Trophoblast cell (in vitro differentiated cells and primary cell): ENCODE data around the gene CCL18.

Experiments
- DNase-seq, 2 donors: peaks; one replicate each; pipeline ENCODE4 v3.0.0-alpha.2; 2016
- H2AFZ ChIP-seq: 2 replicates; pipeline ENCODE4 v1.6.1; 2013; ENCODE audit warnings: low read length, moderate library complexity, mild to moderate bottlenecking; ENCODE audit not compliant: insufficient read depth, poor library complexity
- H2AK5ac ChIP-seq: 2 replicates; pipeline ENCODE4 v1.6.1; 2013; ENCODE audit warnings: mild to moderate bottlenecking, low read length
- H2BK120ac ChIP-seq: 2 replicates; pipeline ENCODE4 v1.6.1; 2013; ENCODE audit warnings: low read length, mild to moderate bottlenecking, moderate library complexity; ENCODE audit not compliant: insufficient read depth, poor library complexity
- H2BK12ac ChIP-seq: 2 replicates; pipeline ENCODE4 v1.6.1; 2013; ENCODE audit warnings: mild to moderate bottlenecking, low read length, moderate library complexity
- H2BK5ac ChIP-seq: 2 replicates; pipeline ENCODE4 v1.6.1; 2013; ENCODE audit warnings: low read length, low read depth, moderate library complexity, mild to moderate bottlenecking; ENCODE audit not compliant: poor library complexity
- H3K14ac ChIP-seq: 2 replicates; pipeline ENCODE4 v1.6.1; 2013; ENCODE audit warnings: mild to moderate bottlenecking, low read length
- H3K18ac ChIP-seq: 2 replicates; pipeline ENCODE4 v1.6.1; 2013; ENCODE audit warnings: mild to moderate bottlenecking, low read length
- H3K23ac ChIP-seq: 2 replicates; pipeline ENCODE4 v1.6.1; 2013; ENCODE audit warnings: low read length
- H3K27ac ChIP-seq: 2 replicates; pipeline ENCODE4 v1.5.1; 2013; ENCODE audit warnings: low read depth, mild to moderate bottlenecking, inconsistent platforms, low read length, moderate library complexity
- H3K27me3 ChIP-seq: 2 replicates; pipeline ENCODE4 v1.6.1; 2013; ENCODE audit warnings: inconsistent platforms, mild to moderate bottlenecking, low read length, moderate library complexity; ENCODE audit not compliant: insufficient read depth
- H3K36me3 ChIP-seq, 2 experiments: 1 replicate in 1 of 2; 2 replicates in 1 of 2; pipeline ENCODE4 v1.6.1; 2013; ENCODE audit warnings: low read length in 2 of 2, mild to moderate bottlenecking in 2 of 2, moderate library complexity in 1 of 2; ENCODE audit not compliant: insufficient read depth in 2 of 2, control insufficient read depth in 1 of 2
- H3K4ac ChIP-seq: 2 replicates; pipeline ENCODE4 v1.6.1; 2013; ENCODE audit warnings: low read depth, mild to moderate bottlenecking, low read length, moderate library complexity
- H3K4me1 ChIP-seq, 2 experiments: 1 replicate in 1 of 2; 2 replicates in 1 of 2; pipeline ENCODE4 v1.6.1; 2013; ENCODE audit warnings: low read length in 2 of 2, mild to moderate bottlenecking in 2 of 2, moderate library complexity in 1 of 2; ENCODE audit not compliant: insufficient read depth in 2 of 2, control insufficient read depth in 1 of 2
- H3K4me2 ChIP-seq: 2 replicates; pipeline ENCODE4 v1.6.1; 2013; ENCODE audit warnings: inconsistent platforms, mild to moderate bottlenecking, low read length, moderate library complexity
- H3K4me3 ChIP-seq: 2 replicates; pipeline ENCODE4 v1.5.1; 2013; ENCODE audit warnings: mild to moderate bottlenecking, low read depth, low read length, inconsistent platforms
- H3K79me1 ChIP-seq: one replicate; pipeline ENCODE4 v1.6.1; 2013; ENCODE audit warnings: low read length
- H3K79me2 ChIP-seq: 2 replicates; pipeline ENCODE4 v1.6.1; 2013; ENCODE audit warnings: low read length, mild to moderate bottlenecking; ENCODE audit not compliant: control insufficient read depth, insufficient read depth, poor library complexity
- H3K9ac ChIP-seq: 2 replicates; pipeline ENCODE4 v1.6.1; 2013; ENCODE audit warnings: mild to moderate bottlenecking, low read length
- H3K9me3 ChIP-seq: 2 replicates; pipeline ENCODE4 v1.6.1; 2013; ENCODE audit warnings: low read depth, mild to moderate bottlenecking, control low read depth, inconsistent platforms, low read length; ENCODE audit not compliant: insufficient read depth
- H4K12ac ChIP-seq: 2 replicates; pipeline ENCODE4 v1.6.1; 2013; ENCODE audit warnings: low read depth, mild to moderate bottlenecking, low read length, moderate library complexity
- H4K8ac ChIP-seq: 2 replicates; pipeline ENCODE4 v1.6.1; 2013; ENCODE audit warnings: low read depth, mild to moderate bottlenecking, low read length, moderate library complexity
- H4K91ac ChIP-seq: one replicate; pipeline ENCODE4 v1.6.1; 2013; ENCODE audit warnings: low read depth, mild to moderate bottlenecking, low read length, moderate library complexity
- WGBS: extraction: QIAGEN DNeasy Blood & Tissue Kit; methylation state at CpG from one replicate; pipeline ENCODE4 v1.1.7; 2013; ENCODE audit warnings: missing lambda C conversion rate; ENCODE audit not compliant: insufficient read length, insufficient coverage; ENCODE audit errors: extremely low coverage; 5-methylcytosine and 5-hydroxymethylcytosine counted together

Gene CCL18

GRCh38 chr17:36069136-36069535, 5.1 kb downstream of the CCL18 start:
- Histone ChIP-seq H3K4me3 (no peak overlapping the region), H4K91ac (no peak overlapping the region), H3K4me1 (no peaks in the 10 kb centered on the region), H4K8ac (no peak overlapping the region), H3K27ac (no peak overlapping the region), H2BK120ac (no peak overlapping the region), H3K9ac (no peak overlapping the region), H2AFZ (no peak overlapping the region), H3K9me3 (peaks cover 1% of the 10 kb centered on the region), H2BK5ac (no peak overlapping the region), H3K23ac (no peak overlapping the region), H4K12ac (no peak overlapping the region), H2AK5ac (no peak overlapping the region), H3K27me3 (no peaks in the 10 kb centered on the region), H3K4ac (no peak overlapping the region), H3K79me2 (no peaks in the 10 kb centered on the region), H3K36me3 (no peaks in the 10 kb centered on the region), H2BK12ac (no peak overlapping the region), H3K79me1 (no peaks in the 10 kb centered on the region), H3K14ac (no peak overlapping the region), H3K18ac (no peak overlapping the region), H3K4me2 (no peak overlapping the region)
- no peak for DNase-seq

DNA sequence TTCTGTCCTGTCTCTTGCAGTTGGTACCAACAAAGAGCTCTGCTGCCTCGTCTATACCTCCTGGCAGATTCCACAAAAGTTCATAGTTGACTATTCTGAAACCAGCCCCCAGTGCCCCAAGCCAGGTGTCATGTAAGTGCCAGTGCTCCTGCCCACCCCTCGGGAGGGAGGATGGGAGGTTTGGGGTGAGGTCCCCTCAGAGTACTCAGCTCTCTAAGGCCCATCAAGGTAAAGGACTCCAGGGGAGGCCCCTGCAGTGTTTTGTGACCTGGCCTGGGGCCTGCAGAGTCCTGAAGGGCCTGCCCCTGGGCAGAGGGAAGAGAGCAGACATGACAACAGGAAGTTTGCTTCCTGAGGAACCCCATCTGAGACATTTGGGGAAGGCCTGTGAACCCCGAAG, 6.4 kb downstream of the CCL18 start:
- no peaks in the 10 kb centered on the region for H3K9me3 ChIP-seq
- H3K36me3 ChIP-seq = no peaks in the 10 kb centered on the region
- H3K4me1 ChIP-seq = no peaks in the 10 kb centered on the region
- H3K18ac ChIP-seq = no peak overlapping the region
- H3K9ac ChIP-seq = no peak overlapping the region
- no peak overlapping the region for H4K8ac ChIP-seq
- H4K12ac ChIP-seq = no peak overlapping the region
- H3K27ac ChIP-seq = no peak overlapping the region
- no CpG with 5 or more reads among the region's 3 CpGs for WGBS
- no peak overlapping the region for H3K4ac ChIP-seq
- no peak overlapping the region for H2BK5ac ChIP-seq
- H3K23ac ChIP-seq = no peak overlapping the region
- H2AFZ ChIP-seq = no peak overlapping the region
- no peak overlapping the region for H3K4me3 ChIP-seq
- no peak overlapping the region for H3K4me2 ChIP-seq
- no peaks in the 10 kb centered on the region for H3K79me1 ChIP-seq
- no peak overlapping the region for H2AK5ac ChIP-seq
- no peak overlapping the region for H4K91ac ChIP-seq
- H2BK120ac ChIP-seq = no peak overlapping the region
- DNase-seq = no peak
- no peak overlapping the region for H2BK12ac ChIP-seq
- H3K79me2 ChIP-seq = no peaks in the 10 kb centered on the region
- no peaks in the 10 kb centered on the region for H3K27me3 ChIP-seq
- H3K14ac ChIP-seq = no peak overlapping the region

GRCh38 chr17:36071751-36072150, 7.7 kb downstream of the CCL18 start:
- Histone ChIP-seq H3K27me3 (no peaks in the 10 kb centered on the region), H3K79me1 (no peaks in the 10 kb centered on the region), H3K79me2 (no peaks in the 10 kb centered on the region), H4K12ac (no peak overlapping the region), H2BK5ac (no peak overlapping the region), H2AFZ (no peak overlapping the region), H3K36me3 (no peaks in the 10 kb centered on the region), H3K23ac (no peak overlapping the region), H4K8ac (no peak overlapping the region), H3K4me1 (no peaks in the 10 kb centered on the region), H3K14ac (no peak overlapping the region), H3K4ac (no peak overlapping the region), H3K4me3 (no peak overlapping the region), H3K18ac (no peak overlapping the region), H3K27ac (no peak overlapping the region), H3K4me2 (no peak overlapping the region), H3K9ac (no peak overlapping the region), H2AK5ac (no peak overlapping the region), H2BK120ac (no peak overlapping the region), H4K91ac (no peak overlapping the region), H3K9me3 (no peaks in the 10 kb centered on the region), H2BK12ac (no peak overlapping the region)
- DNase-seq = no peak
- no CpG with 5 or more reads among the region's 2 CpGs for WGBS

DNA sequence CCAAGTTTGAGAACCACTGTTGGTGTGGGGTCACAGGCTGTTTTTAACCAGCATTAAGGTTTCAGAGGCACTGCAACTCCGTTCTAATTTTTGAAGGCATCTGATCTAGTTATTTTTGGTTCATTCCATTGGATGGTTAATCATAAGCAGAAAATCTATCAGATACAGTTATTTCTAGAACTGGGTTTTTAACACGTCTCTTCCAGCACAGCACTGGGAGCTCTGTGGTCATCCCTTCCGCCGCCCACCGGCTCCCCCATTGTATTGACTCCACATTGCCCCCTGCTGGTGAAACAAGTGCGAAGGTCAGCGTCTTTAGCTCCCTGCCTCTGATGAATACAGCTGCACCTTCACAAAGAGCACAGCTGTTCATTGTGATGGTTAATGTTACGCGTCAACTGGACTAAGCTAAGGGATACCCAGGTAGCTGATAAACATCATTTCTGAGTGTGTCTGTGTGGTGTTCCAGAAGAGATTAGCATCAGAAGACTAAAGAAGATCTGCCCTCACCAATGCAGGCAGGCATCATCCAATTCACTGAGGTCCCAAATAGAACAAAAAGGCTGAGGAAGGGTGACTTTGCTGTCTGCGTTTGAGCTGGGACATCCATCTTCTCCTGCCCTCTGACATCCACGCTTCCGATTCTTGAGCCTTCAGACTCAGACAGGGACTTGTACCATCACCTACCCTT, 8.5 kb downstream of the CCL18 start:
- Histone ChIP-seq H3K27ac (no peak overlapping the region), H3K79me1 (no peaks in the 10 kb centered on the region)
- WGBS = no CpG with 5 or more reads among the region's 12 CpGs

More for the DNA sequence above, 8.5 kb downstream of the CCL18 start:
- H3K18ac ChIP-seq = no peak overlapping the region
- no peak overlapping the region for H2BK12ac ChIP-seq
- H3K14ac ChIP-seq = no peak overlapping the region
- H4K8ac ChIP-seq = no peak overlapping the region
- no peak overlapping the region for H2BK5ac ChIP-seq
- no peak overlapping the region for H3K4me2 ChIP-seq
- no peak overlapping the region for H3K4me3 ChIP-seq
- H3K9ac ChIP-seq = no peak overlapping the region
- no peaks in the 10 kb centered on the region for H3K36me3 ChIP-seq
- H4K91ac ChIP-seq = no peak overlapping the region
- no peaks in the 10 kb centered on the region for H3K27me3 ChIP-seq
- no peak overlapping the region for H2BK120ac ChIP-seq
- H2AFZ ChIP-seq = no peak overlapping the region
- H3K23ac ChIP-seq = no peak overlapping the region
- H3K4ac ChIP-seq = no peak overlapping the region
- H3K9me3 ChIP-seq = no peaks in the 10 kb centered on the region
- no peaks in the 10 kb centered on the region for H3K79me2 ChIP-seq
- DNase-seq = peak in 1 of 2 donors; percentile 49
- H3K4me1 ChIP-seq = no peaks in the 10 kb centered on the region
- H2AK5ac ChIP-seq = no peak overlapping the region
- H4K12ac ChIP-seq = no peak overlapping the region
